Common myeloid progenitor, CD34-positive (primary cell): ENCODE data around the gene MKNK1.

Experiments
- CTCF ChIA-PET: fragments of 350-600 bp; sonication (Branson Sonifier 250); formaldehyde crosslinking; loops from one replicate; lab custom pipeline; 2021; ENCODE audit warnings: antibody characterized with exemption; lab: Charles Lee
- POLR2A ChIA-PET: fragments of 350-600 bp; sonication (Branson Sonifier 250); formaldehyde crosslinking; loops from one replicate; lab custom pipeline; 2021; ENCODE audit warnings: antibody characterized with exemption; lab: Charles Lee
- DNase-seq, 3 donors: peaks; one replicate each; pipeline versions ENCODE4 v3.0.0 to v3.0.0-alpha.2; 2013
- H3K27ac ChIP-seq, 2 experiments: 1 replicate in 1 of 2; 2 replicates in 1 of 2; pipeline ENCODE4 v1.7.0; 2013; ENCODE audit warnings: inconsistent platforms in 2 of 2, low read length in 2 of 2, mild to moderate bottlenecking in 2 of 2, low read depth in 1 of 2, moderate library complexity in 1 of 2; ENCODE audit not compliant: severe bottlenecking in 2 of 2, insufficient read depth in 1 of 2, poor library complexity in 1 of 2
- H3K27me3 ChIP-seq, 5 experiments: replicated peaks in 2 of 5; 1 replicate in 3 of 5; 2 replicates in 2 of 5; pipeline versions ENCODE4 v1.6.1 to v1.7.0; 2013; ENCODE audit warnings: low read length in 4 of 5, mild to moderate bottlenecking in 2 of 5, moderate library complexity in 2 of 5, inconsistent platforms in 1 of 5; ENCODE audit not compliant: insufficient read depth in 5 of 5, control insufficient read depth in 4 of 5
- H3K36me3 ChIP-seq, 4 experiments: 1 replicate in 2 of 4; 2 replicates in 2 of 4; pipeline versions ENCODE4 v1.6.1 to v1.7.0; 2013; ENCODE audit warnings: low read length in 3 of 4, control low read depth in 1 of 4, mild to moderate bottlenecking in 1 of 4; ENCODE audit not compliant: control insufficient read depth in 4 of 4, insufficient read depth in 4 of 4
- H3K4me1 ChIP-seq, 4 experiments: 1 replicate in 3 of 4; 2 replicates in 1 of 4; pipeline versions ENCODE4 v1.6.1 to v1.7.1; 2013; ENCODE audit warnings: low read length in 3 of 4, mild to moderate bottlenecking in 3 of 4, control low read depth in 1 of 4, inconsistent platforms in 1 of 4, moderate library complexity in 1 of 4; ENCODE audit not compliant: control insufficient read depth in 4 of 4, insufficient read depth in 4 of 4; ENCODE audit errors: control extremely low read depth in 1 of 4
- H3K4me3 ChIP-seq, 7 experiments: 1 replicate in 4 of 7; 2 replicates in 3 of 7; pipeline versions ENCODE4 v1.5.1 to v1.7.0; 2013; ENCODE audit warnings: mild to moderate bottlenecking in 7 of 7, low read length in 6 of 7, moderate library complexity in 6 of 7, inconsistent platforms in 2 of 7, low read depth in 2 of 7, control low read depth in 1 of 7; ENCODE audit not compliant: insufficient read depth in 4 of 7, control insufficient read depth in 1 of 7; ENCODE audit errors: extremely low read depth in 1 of 7
- H3K9me3 ChIP-seq, 5 experiments: 1 replicate in 4 of 5; 2 replicates in 1 of 5; pipeline versions ENCODE4 v1.6.1 to v1.7.1; 2013; ENCODE audit warnings: low read length in 4 of 5, mild to moderate bottlenecking in 2 of 5, inconsistent platforms in 1 of 5, low read depth in 1 of 5, moderate library complexity in 1 of 5; ENCODE audit not compliant: control insufficient read depth in 4 of 5, insufficient read depth in 2 of 5; ENCODE audit errors: control extremely low read depth in 1 of 5
- WGBS: methylation state at CpG from one replicate; pipeline ENCODE4 v1.1.5; 2013; ENCODE audit not compliant: insufficient coverage; 5-methylcytosine and 5-hydroxymethylcytosine counted together

MKNK1 gene

DNA sequence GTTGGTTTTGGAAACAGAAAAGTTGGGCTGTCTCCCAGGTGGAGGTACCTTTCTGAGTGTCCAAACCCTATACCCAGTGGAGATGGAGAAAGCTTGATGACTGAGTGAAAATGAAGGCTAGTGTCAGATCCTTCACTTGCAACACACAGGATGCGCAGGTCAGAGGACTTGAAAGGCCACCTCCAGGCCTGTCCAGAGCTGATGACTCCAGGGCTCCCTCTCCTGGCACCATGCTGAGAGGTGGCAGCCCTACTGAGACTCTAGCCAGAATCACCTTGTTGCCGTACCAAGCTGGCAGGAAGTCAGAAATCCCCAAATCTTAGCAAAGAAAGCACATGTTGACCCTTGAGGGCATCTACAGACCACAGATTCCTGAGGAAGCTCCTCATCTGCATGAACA, 69.0 kb downstream of the MKNK1 start:
- Histone ChIP-seq H3K27me3 (peaks cover 9 to 63% (median 31%) of the 10 kb centered on the region in 5 experiments), H3K4me3 (no peak overlapping the region), H3K4me1 (peaks cover 0 to 10% (median 4%) of the 10 kb centered on the region in 4 experiments), H3K27ac (no peak overlapping the region), H3K9me3 (peaks cover 0 to 10% (median 0%) of the 10 kb centered on the region in 5 experiments), H3K36me3 (no peaks in the 10 kb centered on the region)
- CTCF ChIA-PET, result interaction anchor here (0.8 to 10.8 kb wide), 13 partner anchors 13 to 192 kb away, joined by 3 to 161 read pairs (median 4); partner anchors contain the start of gene MKNK1
- POLR2A ChIA-PET, result no interaction called here
- DNase-seq, result peak in 1 of 3 donors; percentile 32
- WGBS, result 91% methylated on average over 2 of the region's 2 CpGs

- Histone ChIP-seq H3K4me1 (peaks cover 0 to 10% (median 4%) of the 10 kb centered on the region in 4 experiments), H3K36me3 (no peaks in the 10 kb centered on the region), H3K27ac (no peak overlapping the region), H3K9me3 (peaks cover 0 to 10% (median 0%) of the 10 kb centered on the region in 5 experiments), H3K4me3 (peak overlapping the region in 6 of 7 experiments; percentile 19 to 59 (median 43)), H3K27me3 (peaks cover 9 to 71% (median 32%) of the 10 kb centered on the region in 5 experiments)
- CTCF ChIA-PET, result interaction anchor here (0.7 to 10.8 kb wide), 11 partner anchors 15 to 190 kb away, joined by 3 to 161 read pairs (median 4); partner anchors contain the start of genes MKNK1 and MOB3C
- DNase-seq, result peak in 2 of 3 donors; percentile 69 to 75
- 5% methylated on average over 62 of the region's 71 CpGs for WGBS
- POLR2A ChIA-PET, result no interaction called here
Observed at GRCh38 chr1:46533179-46533864, 70.7 kb downstream of the MKNK1 start.

DNA sequence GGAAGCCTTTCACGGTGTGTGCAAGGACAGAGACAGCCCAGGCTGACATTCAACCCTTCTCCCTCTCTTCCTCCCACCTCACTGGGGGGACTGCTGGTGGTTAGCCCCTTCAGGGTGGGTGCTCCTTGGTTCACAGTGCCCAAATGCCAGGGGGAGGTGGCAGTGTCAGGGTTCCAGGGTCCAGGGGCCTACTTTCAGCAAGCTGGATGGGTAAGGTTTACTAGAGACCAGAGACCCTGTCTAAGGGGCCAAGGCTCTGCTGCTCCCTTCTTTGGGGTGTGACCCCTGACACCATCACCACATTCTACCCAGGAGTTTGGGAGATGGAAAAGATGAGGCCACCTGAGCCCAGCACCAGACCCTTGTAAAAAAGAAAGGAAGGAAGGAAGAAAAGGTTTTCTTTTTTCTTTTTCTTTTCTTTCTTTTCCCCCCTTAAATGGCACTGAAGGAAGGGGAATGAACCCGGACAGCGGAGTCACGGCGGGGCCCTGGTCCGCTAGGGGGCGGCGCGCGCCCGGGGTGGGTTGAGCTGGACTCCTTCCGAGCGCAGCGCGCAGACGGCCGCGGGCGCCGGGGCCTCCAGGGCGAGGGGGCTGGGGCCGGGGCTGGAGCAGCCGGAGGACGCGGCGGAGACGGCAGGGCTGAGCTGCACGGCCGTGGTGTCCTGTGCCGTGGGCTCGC, 71.4 kb downstream of the MKNK1 start:
- ChIA-PET CTCF (interaction anchor here (1.1 to 10.8 kb wide), 12 partner anchors 14 to 191 kb away, joined by 3 to 161 read pairs (median 4); partner anchors contain the start of genes MKNK1 and MOB3C), POLR2A (no interaction called here)
- under 1% methylated on average over 29 of the region's 31 CpGs for WGBS
- H3K4me3 ChIP-seq, result peak overlapping the region in 6 of 7 experiments; percentile 19 to 59 (median 43)
- no peaks in the 10 kb centered on the region for H3K36me3 ChIP-seq
- H3K9me3 ChIP-seq, result peaks cover 0 to 10% (median 0%) of the 10 kb centered on the region in 5 experiments
- no peak overlapping the region for H3K27ac ChIP-seq
- peak; percentile 54 to 77 (median 73) for DNase-seq
- peaks cover 0 to 10% (median 4%) of the 10 kb centered on the region in 4 experiments for H3K4me1 ChIP-seq
- H3K27me3 ChIP-seq, result peaks cover 9 to 71% (median 34%) of the 10 kb centered on the region in 5 experiments

DNA sequence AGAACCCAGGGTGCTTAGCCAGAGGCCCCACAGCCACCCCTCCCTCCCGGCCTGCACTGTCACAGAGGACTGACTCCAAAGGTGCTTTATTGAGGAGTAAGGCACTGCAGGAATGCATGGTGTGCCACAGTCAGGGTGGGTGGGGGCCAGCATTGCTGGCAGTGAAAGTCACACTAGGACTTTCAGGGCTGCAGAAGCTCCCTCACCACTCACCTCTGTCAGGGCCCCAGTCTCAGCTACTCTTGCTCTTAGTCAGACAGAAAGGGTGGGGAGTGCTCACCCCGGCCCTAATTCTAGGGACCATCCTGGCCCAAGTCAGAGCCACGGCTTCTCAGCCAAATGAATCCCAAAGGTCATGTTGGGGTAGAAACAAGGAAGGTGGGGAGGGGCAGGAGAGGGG, 72.0 kb downstream of the MKNK1 start:
- Histone ChIP-seq H3K4me1 (peaks cover 0 to 10% (median 4%) of the 10 kb centered on the region in 4 experiments), H3K27ac (no peak overlapping the region), H3K4me3 (no peak overlapping the region), H3K9me3 (peaks cover 0 to 8% (median 0%) of the 10 kb centered on the region in 5 experiments), H3K27me3 (peaks cover 9 to 74% (median 38%) of the 10 kb centered on the region in 5 experiments), H3K36me3 (no peaks in the 10 kb centered on the region)
- DNase-seq, result no peak
- WGBS, result 75% methylated on average over 2 of the region's 3 CpGs
- POLR2A ChIA-PET, result no interaction called here
- CTCF ChIA-PET, result interaction anchor here (1.2 to 10.8 kb wide), 8 partner anchors 16 to 192 kb away, joined by 4 to 161 read pairs (median 8); partner anchors contain the start of genes MKNK1 and MOB3C

DNA sequence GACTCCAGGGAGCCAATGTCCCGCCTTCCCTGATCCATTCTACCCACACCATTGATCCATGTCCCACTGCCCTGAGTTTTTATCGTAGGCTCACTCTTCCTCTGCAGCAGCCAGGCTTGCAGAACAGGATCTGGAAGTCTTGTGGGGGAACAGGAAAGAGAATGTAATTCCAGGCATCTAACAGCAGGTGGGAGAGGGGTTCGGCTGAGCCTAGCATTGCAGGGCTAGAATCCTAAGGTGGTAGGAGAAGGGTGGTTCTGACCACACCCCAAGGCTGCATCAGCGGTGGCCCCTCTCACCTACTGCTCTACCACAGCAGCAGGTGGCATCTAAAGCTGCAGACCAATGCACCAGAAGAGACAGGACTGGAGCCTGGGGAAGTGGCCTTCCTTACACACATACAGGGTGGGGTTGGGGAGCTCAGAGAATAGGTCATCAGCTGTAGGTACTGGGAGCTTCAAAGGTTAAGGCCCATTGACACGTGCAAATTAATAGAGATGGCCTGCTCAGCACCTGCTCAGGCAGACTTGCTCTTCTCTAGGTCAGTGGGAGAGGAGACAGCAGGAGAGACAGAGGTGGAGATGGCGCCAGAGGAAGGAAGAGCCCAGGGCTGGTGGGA, 73.2 kb downstream of the MKNK1 start:
- peaks cover 9 to 78% (median 39%) of the 10 kb centered on the region in 5 experiments for H3K27me3 ChIP-seq
- no peak overlapping the region for H3K27ac ChIP-seq
- no peaks in the 10 kb centered on the region for H3K36me3 ChIP-seq
- 76% methylated on average over 4 of the region's 6 CpGs for WGBS
- no peaks in the 10 kb centered on the region for H3K9me3 ChIP-seq
- ChIA-PET POLR2A (no interaction called here), CTCF (interaction anchor here (0.8 to 10.8 kb wide), 9 partner anchors 36 to 195 kb away, joined by 3 to 161 read pairs (median 5); no protein-coding TSS in a partner anchor)
- no peak for DNase-seq
- peaks cover 0 to 10% (median 4%) of the 10 kb centered on the region in 4 experiments for H3K4me1 ChIP-seq
- no peak overlapping the region for H3K4me3 ChIP-seq

GRCh38 chr1:46530311-46530710, 73.8 kb downstream of the MKNK1 start:
- DNase-seq, result no peak
- no peak overlapping the region for H3K27ac ChIP-seq
- no peaks in the 10 kb centered on the region for H3K9me3 ChIP-seq
- H3K4me3 ChIP-seq, result no peak overlapping the region
- H3K4me1 ChIP-seq, result peaks cover 0 to 10% (median 4%) of the 10 kb centered on the region in 4 experiments
- peaks cover 9 to 80% (median 44%) of the 10 kb centered on the region in 5 experiments for H3K27me3 ChIP-seq
- POLR2A ChIA-PET, result interaction anchor here (0.7 kb wide), 1 partner anchor 192 kb away, joined by 4 read pairs; no protein-coding TSS in a partner anchor
- 79% methylated on average over 3 of the region's 3 CpGs for WGBS
- H3K36me3 ChIP-seq, result no peaks in the 10 kb centered on the region
- CTCF ChIA-PET, result interaction anchor here (1.1 to 10.8 kb wide), 10 partner anchors 10 to 195 kb away, joined by 3 to 161 read pairs (median 6); no protein-coding TSS in a partner anchor
